Measurements from ENCODE around the gene CRNN. TPM values are rescaled to one million over a fixed set of nuclear protein-coding genes. Genes with fewer than 3 reads are reported as not detected.

Gene CRNN
- total and polyA plus RNA-seq, 4 donors = 0.22 to 0.31 TPM; not detected in 2

DNA sequence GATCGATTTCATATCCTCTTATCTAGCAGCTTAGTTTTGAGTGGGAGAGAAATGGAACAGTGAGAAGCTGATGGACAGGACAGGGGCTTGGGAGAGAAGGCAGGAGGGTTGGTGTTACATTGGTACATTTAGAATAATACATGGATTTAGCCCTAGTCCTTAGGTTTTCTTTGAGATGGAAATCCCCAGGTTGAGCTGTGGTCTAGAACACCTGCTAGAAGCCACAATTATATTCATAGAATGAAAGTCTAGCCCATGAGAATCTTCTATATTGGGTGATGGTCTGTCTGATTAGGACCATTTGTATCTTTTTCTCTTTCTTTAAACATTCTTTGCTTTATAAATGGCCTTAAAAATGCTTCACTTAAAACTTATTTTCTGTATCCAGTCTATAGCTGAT lies 19.9 kb downstream of the CRNN start:
- 58 to 63% methylated on average over 1 of the region's 1 CpG for WGBS, 2 donors

GRCh38 chr1:152392909-152393308 lies 21.2 kb downstream of the CRNN start:
- Histone ChIP-seq H3K9ac (ENCODE audit: insufficient read depth in 1 of 2, low read length in 2 of 2) (no peak overlapping the region), H3K27ac (ENCODE audit: low read depth in 1 of 2, low read length in 1 of 2) (no peak overlapping the region), H3K36me3 (ENCODE audit: control insufficient read depth in 4 of 4, insufficient read depth in 4 of 4, low read length in 4 of 4) (no peaks in the 10 kb centered on the region), H3K4me3 (no peak overlapping the region), H3K27me3 (ENCODE audit: control insufficient read depth in 3 of 3, insufficient read depth in 3 of 3, low read length in 2 of 3) (peaks cover 0 to 9% (median 8%) of the 10 kb centered on the region in 3 donors), H3K4me1 (ENCODE audit: control insufficient read depth in 5 of 5, insufficient read depth in 5 of 5, low read length in 5 of 5) (no peaks in the 10 kb centered on the region), H3K9me3 (ENCODE audit: control insufficient read depth in 4 of 4, insufficient read depth in 3 of 4, low read length in 3 of 4) (no peaks in the 10 kb centered on the region)
- TF ChIP-seq CTCF (IDR thresholded peaks at IDR 0.05; ENCODE audit: control extremely low read depth, extremely low read depth) = no peak
- 32 to 34% methylated on average over 2 of the region's 2 CpGs for WGBS, 2 donors
- ATAC-seq (ENCODE audit: insufficient read depth, low FRiP score) (no peak), DNase-seq (no peak)

More for the DNA sequence above, 19.9 kb downstream of the CRNN start:
- Histone ChIP-seq H3K9ac (ENCODE audit: insufficient read depth in 1 of 2, low read length in 2 of 2) (no peak overlapping the region), H3K4me1 (ENCODE audit: control insufficient read depth in 5 of 5, insufficient read depth in 5 of 5, low read length in 5 of 5) (no peaks in the 10 kb centered on the region), H3K9me3 (ENCODE audit: control insufficient read depth in 4 of 4, insufficient read depth in 3 of 4, low read length in 3 of 4) (no peaks in the 10 kb centered on the region), H3K36me3 (ENCODE audit: control insufficient read depth in 4 of 4, insufficient read depth in 4 of 4, low read length in 4 of 4) (no peaks in the 10 kb centered on the region), H3K27ac (ENCODE audit: low read depth in 1 of 2, low read length in 1 of 2) (no peak overlapping the region), H3K27me3 (ENCODE audit: control insufficient read depth in 3 of 3, insufficient read depth in 3 of 3, low read length in 2 of 3) (peaks cover 0 to 9% (median 2%) of the 10 kb centered on the region in 3 donors), H3K4me3 (no peak overlapping the region)
- no peak for TF ChIP-seq CTCF (IDR thresholded peaks at IDR 0.05; ENCODE audit: control extremely low read depth, extremely low read depth)
- DNase-seq = no peak
- ATAC-seq (ENCODE audit: insufficient read depth, low FRiP score) = no peak

GRCh38 chr1:152388889-152389288 lies 25.2 kb downstream of the CRNN start:
- H3K4me1 ChIP-seq (ENCODE audit: control insufficient read depth in 5 of 5, insufficient read depth in 5 of 5, low read length in 5 of 5) = no peaks in the 10 kb centered on the region
- H3K27ac ChIP-seq (ENCODE audit: low read depth in 1 of 2, low read length in 1 of 2) = no peak overlapping the region
- H3K9ac ChIP-seq (ENCODE audit: insufficient read depth in 1 of 2, low read length in 2 of 2) = no peak overlapping the region
- H3K4me3 ChIP-seq = no peak overlapping the region
- no peak for DNase-seq
- H3K9me3 ChIP-seq (ENCODE audit: control insufficient read depth in 4 of 4, insufficient read depth in 3 of 4, low read length in 3 of 4) = no peaks in the 10 kb centered on the region
- WGBS, 2 donors = 56 to 66% methylated on average over 4 of the region's 4 CpGs
- peaks cover 0 to 6% (median 4%) of the 10 kb centered on the region in 3 donors for H3K27me3 ChIP-seq (ENCODE audit: control insufficient read depth in 3 of 3, insufficient read depth in 3 of 3, low read length in 2 of 3)
- TF ChIP-seq CTCF (IDR thresholded peaks at IDR 0.05; ENCODE audit: control extremely low read depth, extremely low read depth) = no peak
- no peak for ATAC-seq (ENCODE audit: insufficient read depth, low FRiP score)
- H3K36me3 ChIP-seq (ENCODE audit: control insufficient read depth in 4 of 4, insufficient read depth in 4 of 4, low read length in 4 of 4) = no peaks in the 10 kb centered on the region

DNA sequence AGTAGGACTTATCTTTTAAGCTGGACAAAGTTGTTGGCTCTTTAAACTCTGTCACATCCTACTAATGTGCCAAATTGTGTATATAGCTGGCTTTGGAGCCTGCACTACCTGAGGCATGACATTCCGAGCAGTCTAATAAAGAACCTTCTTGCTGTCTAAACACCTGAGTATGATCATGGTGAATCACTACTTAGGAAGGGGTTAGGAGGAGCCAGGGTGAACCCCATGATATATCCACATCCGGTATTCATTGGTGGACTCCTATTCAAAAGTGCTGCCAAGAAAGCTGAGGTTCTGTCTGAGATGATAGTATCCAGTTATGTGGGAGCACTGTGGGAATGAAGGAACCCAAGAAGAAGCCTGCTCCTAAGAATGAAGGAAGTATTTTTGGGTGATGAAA lies 27.1 kb downstream of the CRNN start:
- DNase-seq = no peak
- TF ChIP-seq CTCF (IDR thresholded peaks at IDR 0.05; ENCODE audit: control extremely low read depth, extremely low read depth) = no peak
- H3K27me3 ChIP-seq (ENCODE audit: control insufficient read depth in 3 of 3, insufficient read depth in 3 of 3, low read length in 2 of 3) = peaks cover 0 to 7% (median 6%) of the 10 kb centered on the region in 3 donors
- H3K9me3 ChIP-seq (ENCODE audit: control insufficient read depth in 4 of 4, insufficient read depth in 3 of 4, low read length in 3 of 4) = no peaks in the 10 kb centered on the region
- WGBS, 2 donors = 84 to 94% methylated on average over 2 of the region's 2 CpGs
- no peak for ATAC-seq (ENCODE audit: insufficient read depth, low FRiP score)
- no peaks in the 10 kb centered on the region for H3K36me3 ChIP-seq (ENCODE audit: control insufficient read depth in 4 of 4, insufficient read depth in 4 of 4, low read length in 4 of 4)
- H3K27ac ChIP-seq (ENCODE audit: low read depth in 1 of 2, low read length in 1 of 2) = no peak overlapping the region
- H3K9ac ChIP-seq (ENCODE audit: insufficient read depth in 1 of 2, low read length in 2 of 2) = no peak overlapping the region
- H3K4me1 ChIP-seq (ENCODE audit: control insufficient read depth in 5 of 5, insufficient read depth in 5 of 5, low read length in 5 of 5) = no peaks in the 10 kb centered on the region
- no peak overlapping the region for H3K4me3 ChIP-seq

Measured in lung (tissue), 12 donors.